H1 (cell line): ENCODE data around the gene ELOVL6. TPM values are rescaled to one million over a fixed set of nuclear protein-coding genes. Genes with fewer than 3 reads are reported as not detected.

Source experiments
- CTCF ChIA-PET: fragments of 300-600 bp; sonication (Branson Sonifier 250); formaldehyde crosslinking; loops from one replicate; lab custom pipeline; 2021; ENCODE audit not compliant: partially characterized antibody; lab: Charles Lee
- POLR2A ChIA-PET: fragments of 300-600 bp; sonication (Branson Sonifier 250); formaldehyde crosslinking; loops from one replicate; lab custom pipeline; 2021; ENCODE audit warnings: inconsistent platforms; ENCODE audit not compliant: partially characterized antibody; lab: Charles Lee
- DNase-seq, 2 experiments: peaks; one replicate each; pipeline versions ENCODE4 v3.0.0 to v3.0.0-alpha.2; 2010 to 2022; ENCODE audit warnings: low spot score in 2 of 2, low read depth in 1 of 2, mixed read lengths in 1 of 2
- FAIRE-seq: peaks from 2 replicates; lab custom pipeline; 2011; peaks lifted over from hg19 to GRCh38; lab: Jason Lieb, UNC
- H2AFZ ChIP-seq: 2 replicates; pipeline ENCODE4 v1.8.1; 2012; ENCODE audit warnings: low read length, inconsistent platforms
- H2AK5ac ChIP-seq: 2 replicates; pipeline ENCODE4 v1.6.1; 2013; ENCODE audit warnings: low read depth, low read length
- H2BK120ac ChIP-seq: replicated peaks from 2 replicates; pipeline ENCODE3; 2013; ENCODE audit warnings: low read depth, low read length, inconsistent platforms
- H2BK12ac ChIP-seq: 2 replicates; pipeline ENCODE4 v1.6.1; 2013; ENCODE audit warnings: low read depth, low read length
- H2BK15ac ChIP-seq: 2 replicates; pipeline ENCODE4 v1.6.1; 2013; ENCODE audit warnings: low read length
- H2BK20ac ChIP-seq: 2 replicates; pipeline ENCODE4 v1.6.1; 2013; ENCODE audit warnings: low read length
- H2BK5ac ChIP-seq: 2 replicates; pipeline ENCODE4 v1.6.1; 2013; ENCODE audit warnings: low read depth, low read length
- H3K14ac ChIP-seq: 2 replicates; pipeline ENCODE4 v1.6.1; 2013; ENCODE audit warnings: inconsistent platforms; ENCODE audit not compliant: insufficient read length
- H3K18ac ChIP-seq: 2 replicates; pipeline ENCODE4 v1.6.1; 2013; ENCODE audit warnings: low read length; ENCODE audit errors: extremely low read depth
- H3K23ac ChIP-seq: 2 replicates; pipeline ENCODE4 v1.6.1; 2013; ENCODE audit warnings: inconsistent platforms; ENCODE audit not compliant: insufficient read length
- H3K23me2 ChIP-seq: 2 replicates; pipeline ENCODE4 v1.6.1; 2013; ENCODE audit warnings: low read depth, low read length
- H3K27ac ChIP-seq: 2 replicates; pipeline ENCODE4 v1.6.1; 2011; ENCODE audit warnings: low read depth, low read length, inconsistent platforms
- H3K27me3 ChIP-seq, 4 experiments: replicated peaks in 1 of 4; 1 replicate in 1 of 4; 2 replicates in 3 of 4; pipeline versions ENCODE4 v1.6.1 to v1.8.1; 2011 to 2013; ENCODE audit warnings: low read length in 3 of 4, mild to moderate bottlenecking in 3 of 4, inconsistent platforms in 2 of 4, mixed read lengths in 2 of 4, moderate library complexity in 1 of 4; ENCODE audit not compliant: control insufficient read depth in 3 of 4, insufficient read depth in 3 of 4; ENCODE audit errors: extremely low read depth in 1 of 4
- H3K36me3 ChIP-seq, 4 experiments: 2 replicates each; pipeline versions ENCODE4 v1.6.1 to v1.8.1; 2011 to 2013; ENCODE audit warnings: mild to moderate bottlenecking in 4 of 4, low read length in 3 of 4, moderate library complexity in 2 of 4, control low read depth in 1 of 4, inconsistent platforms in 1 of 4; ENCODE audit not compliant: insufficient read depth in 4 of 4, control insufficient read depth in 2 of 4
- H3K4ac ChIP-seq: replicated peaks from 2 replicates; pipeline ENCODE3; 2013; ENCODE audit warnings: low read length, low read depth, mixed read lengths, inconsistent platforms; ENCODE audit not compliant: insufficient read length
- H3K4me1 ChIP-seq, 4 experiments: replicated peaks in 1 of 4; 1 replicate in 1 of 4; 2 replicates in 3 of 4; pipeline versions ENCODE4 v1.6.1 to v1.8.1; 2011 to 2013; ENCODE audit warnings: low read length in 3 of 4, inconsistent platforms in 2 of 4, mixed read lengths in 1 of 4; ENCODE audit not compliant: insufficient read depth in 4 of 4, control insufficient read depth in 3 of 4
- H3K4me2 ChIP-seq, 2 experiments: 2 replicates each; pipeline versions ENCODE4 v1.6.1 to v1.8.1; 2011 to 2013; ENCODE audit warnings: low read depth in 2 of 2, low read length in 2 of 2, control low read depth in 1 of 2, inconsistent platforms in 1 of 2, mild to moderate bottlenecking in 1 of 2; ENCODE audit not compliant: insufficient read depth in 1 of 2
- H3K4me3 ChIP-seq, 4 experiments: fragments of 200-600, 300-600 bp in 1 of 4; sonication (generic), shearing (Covaris generic), sonication (Bioruptor Twin) in 1 of 4; 2 replicates each; pipeline versions ENCODE4 v1.5.1 to v1.8.1; 2011 to 2016; ENCODE audit warnings: low read length in 4 of 4, low read depth in 3 of 4, control low read depth in 2 of 4, inconsistent platforms in 2 of 4, mild to moderate bottlenecking in 2 of 4, mixed read lengths in 1 of 4, moderate library complexity in 1 of 4; ENCODE audit not compliant: insufficient read depth in 2 of 4; ENCODE audit errors: extremely low read depth in 1 of 4
- H3K56ac ChIP-seq: replicated peaks from 2 replicates; pipeline ENCODE3; 2013; ENCODE audit warnings: low read depth, mild to moderate bottlenecking, mixed read lengths, low read length, inconsistent platforms; ENCODE audit not compliant: insufficient read length
- H3K79me1 ChIP-seq: 2 replicates; pipeline ENCODE4 v1.6.1; 2013; ENCODE audit warnings: low read depth, low read length, control low read depth
- H3K79me2 ChIP-seq, 2 experiments: 2 replicates each; pipeline versions ENCODE4 v1.6.1 to v1.8.1; 2012 to 2013; ENCODE audit warnings: low read length in 2 of 2, mild to moderate bottlenecking in 2 of 2, inconsistent platforms in 1 of 2; ENCODE audit not compliant: insufficient read depth in 2 of 2, control insufficient read depth in 1 of 2
- H3K9ac ChIP-seq, 4 experiments: replicated peaks in 1 of 4; 1 replicate in 1 of 4; 2 replicates in 3 of 4; pipeline versions ENCODE4 v1.6.1 to v1.8.1; 2011 to 2013; ENCODE audit warnings: low read depth in 3 of 4, low read length in 3 of 4, control low read depth in 2 of 4, mild to moderate bottlenecking in 2 of 4, moderate library complexity in 2 of 4, inconsistent platforms in 1 of 4; ENCODE audit errors: extremely low read depth in 1 of 4
- H3K9me3 ChIP-seq, 2 experiments: 2 replicates each; pipeline versions ENCODE4 v1.6.1 to v1.8.1; 2012 to 2013; ENCODE audit warnings: mild to moderate bottlenecking in 2 of 2, moderate library complexity in 2 of 2, control low read depth in 1 of 2, inconsistent platforms in 1 of 2, low read depth in 1 of 2, low read length in 1 of 2, mixed read lengths in 1 of 2; ENCODE audit not compliant: insufficient read depth in 2 of 2
- H4K20me1 ChIP-seq, 2 experiments: replicated peaks in 1 of 2; 2 replicates each; pipeline versions ENCODE3 to v1.8.1; 2011 to 2013; ENCODE audit warnings: inconsistent platforms in 2 of 2, low read length in 2 of 2, mild to moderate bottlenecking in 1 of 2; ENCODE audit not compliant: insufficient read depth in 2 of 2, control insufficient read depth in 1 of 2
- H4K5ac ChIP-seq: 2 replicates; pipeline ENCODE4 v1.6.1; 2013; ENCODE audit warnings: low read length, low read depth, mixed read lengths, inconsistent platforms; ENCODE audit not compliant: insufficient read length
- H4K8ac ChIP-seq: 2 replicates; pipeline ENCODE4 v1.8.0; 2013; ENCODE audit warnings: mild to moderate bottlenecking, moderate library complexity, low read length, inconsistent platforms; ENCODE audit not compliant: insufficient read depth; ENCODE audit errors: extremely low read depth
- H4K91ac ChIP-seq: replicated peaks from 2 replicates; pipeline ENCODE3; 2013; ENCODE audit warnings: low read length, mixed read lengths, inconsistent platforms; ENCODE audit not compliant: insufficient read length
- CHD2 ChIP-seq: IDR thresholded peaks from 2 replicates; pipeline ENCODE4 v1.6.1; 2012; ENCODE audit warnings: low read length, improper control_type of control experiment
- MAX ChIP-seq: IDR thresholded peaks from 2 replicates; pipeline ENCODE4 v1.6.1; 2012; ENCODE audit warnings: inconsistent platforms
- POLR2A ChIP-seq, 2 experiments: IDR thresholded peaks; 1 replicate in 1 of 2; 2 replicates in 1 of 2; pipeline ENCODE4 v1.6.1; 2011; ENCODE audit warnings: low read depth in 2 of 2, low read length in 2 of 2, mild to moderate bottlenecking in 2 of 2; ENCODE audit errors: control extremely low read depth in 1 of 2
- POLR2AphosphoS5 ChIP-seq: IDR thresholded peaks from 2 replicates; pipeline ENCODE4 v1.6.1; 2011; ENCODE audit warnings: low read depth, low read length
- RAD21 ChIP-seq, 2 experiments: IDR thresholded peaks in 1 of 2; conservative IDR thresholded peaks in 1 of 2; 2 replicates each; pipeline ENCODE4 v1.6.1; 2011; ENCODE audit warnings: low read depth in 2 of 2, low read length in 2 of 2, improper control_type of control experiment in 1 of 2, inconsistent platforms in 1 of 2, mild to moderate bottlenecking in 1 of 2, moderate library complexity in 1 of 2
- TAF1 ChIP-seq: IDR thresholded peaks from 2 replicates; pipeline ENCODE4 v1.6.1; 2011; ENCODE audit warnings: mild to moderate bottlenecking, low read depth, low read length
- TBP ChIP-seq: IDR thresholded peaks from 2 replicates; pipeline ENCODE4 v1.6.1; 2011; ENCODE audit warnings: low read depth, low read length, improper control_type of control experiment
- TCF12 ChIP-seq: IDR thresholded peaks from 2 replicates; pipeline ENCODE4 v1.6.1; 2011; ENCODE audit warnings: low read depth, mild to moderate bottlenecking, low read length
- ZNF274 ChIP-seq: IDR thresholded peaks from 2 replicates; pipeline ENCODE4 v1.7.0; 2012; ENCODE audit warnings: low read length, borderline replicate concordance; ENCODE audit errors: extremely low read depth
- WGBS, 2 experiments: shearing (Covaris generic) in 1 of 2; methylation state at CpG; one replicate each; pipeline versions ENCODE4 v1.1.6 to v1.1.7; 2013 to 2015; ENCODE audit warnings: low lambda C conversion rate in 2 of 2, mixed read lengths in 2 of 2, inconsistent platforms in 1 of 2, low coverage in 1 of 2, missing lambda C conversion rate in 1 of 2; ENCODE audit not compliant: insufficient replicate concordance in 2 of 2, insufficient coverage in 1 of 2, insufficient read length in 1 of 2; ENCODE audit errors: extremely low coverage in 1 of 2, missing lambda C conversion rate in 1 of 2; 5-methylcytosine and 5-hydroxymethylcytosine counted together
- polyA plus RNA-seq, 7 experiments: library from polyadenylated mRNA; depleted of rRNA in 3 of 7; stranded (reverse) in 5 of 7; unstranded in 2 of 7; fragments of >200 nt in 5 of 7; fragments of 200-250 nt in 2 of 7; gene quantifications; 1 replicate in 5 of 7; 2 replicates in 1 of 7; 4 replicates in 1 of 7; pipeline versions ENCODE4 v1.2.1 to v1.2.3, GENCODE V29; 2011 to 2013; ENCODE audit warnings: missing spikeins in 2 of 7, mixed read lengths in 2 of 7
- total RNA-seq: library from RNA; stranded (reverse); fragmentation: NEBNext Ultra II Directional; extraction: Animal tissue kit (Norgen Biotek cat#: 25700); gene quantifications from 2 replicates; pipeline ENCODE4 v1.2.1, GENCODE V29; 2021
- TF ChIP-seq, protein P1 (sequence below): IDR thresholded peaks from 2 replicates; pipeline ENCODE4 v1.6.1; 2011; ENCODE audit warnings: low read length, improper control_type of control experiment

ELOVL6 gene
- total and polyA plus RNA-seq, 2 of the 8 experiments (the other 6 are each of a cell fraction or from before 2014, with no cell fraction given) = 27.8 to 86.6 TPM

DNA sequence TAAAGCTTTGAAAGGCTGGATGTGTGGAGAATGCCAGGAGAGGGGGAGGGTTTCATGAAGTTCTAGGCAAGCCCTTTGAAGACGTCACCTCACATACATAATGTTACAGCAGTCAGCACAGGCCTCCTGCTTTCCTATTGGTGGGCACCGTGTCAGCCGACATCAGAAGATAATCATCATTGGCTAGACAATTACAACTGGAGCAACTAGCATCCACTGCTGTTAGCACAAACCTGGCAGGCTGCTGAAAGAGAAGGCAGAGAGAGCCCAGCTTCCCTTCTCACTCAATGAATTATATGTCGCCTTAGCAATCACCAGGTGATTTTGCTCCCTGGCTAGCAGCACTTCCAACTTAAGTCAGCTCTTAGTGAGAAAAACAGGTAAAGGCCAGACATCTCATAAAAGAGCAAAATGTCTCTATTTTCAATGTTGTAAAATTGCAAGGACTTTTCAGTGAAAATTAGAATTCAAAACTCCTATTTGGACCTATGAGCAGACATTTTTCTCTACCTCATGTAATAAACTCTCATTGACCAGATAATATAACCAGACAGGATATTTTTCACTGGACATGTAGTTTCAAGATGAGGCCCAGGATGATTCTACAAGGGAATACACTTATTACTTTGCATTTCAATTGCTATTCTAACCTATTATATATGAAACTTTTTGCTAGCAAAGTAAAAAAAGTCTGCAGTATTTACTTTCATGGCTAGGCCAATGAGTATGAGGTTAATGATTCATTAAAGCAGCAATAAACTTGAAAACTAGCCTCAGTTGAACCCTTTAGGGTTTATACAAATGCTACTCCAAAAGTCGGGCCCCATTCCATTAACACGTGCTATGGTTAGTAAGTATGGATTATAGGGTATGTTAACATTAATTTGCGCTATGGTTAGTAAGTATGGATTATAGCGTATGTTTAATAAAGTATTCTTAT lies 4.3 kb downstream of the ELOVL6 start:
- H2AK5ac ChIP-seq = no peak overlapping the region
- H2BK15ac ChIP-seq = no peak overlapping the region
- peak overlapping the region; percentile 60 for H4K5ac ChIP-seq
- ChIA-PET POLR2A (interaction anchor here (0.5 to 2.2 kb wide), 4 partner anchors 10 to 1508 kb away, joined by 3 to 12 read pairs (median 3); no protein-coding TSS in a partner anchor), CTCF (interaction anchor here (1.9 kb wide), 1 partner anchor 17 kb away, joined by 7 read pairs; no protein-coding TSS in a partner anchor)
- no peak overlapping the region for H2AFZ ChIP-seq
- H3K4me1 ChIP-seq = peaks cover 4 to 15% (median 10%) of the 10 kb centered on the region in 4 experiments; a peak in 5 of 7 replicates
- no peak overlapping the region for H3K4ac ChIP-seq
- peak; percentile 63 for FAIRE-seq
- H3K56ac ChIP-seq = no peak overlapping the region
- H3K36me3 ChIP-seq = peaks cover 0 to 18% (median 0%) of the 10 kb centered on the region in 4 experiments; a peak in 1 of 8 replicates
- no peak overlapping the region; the same call in 1 of the 2 replicates for H3K27ac ChIP-seq
- H3K18ac ChIP-seq = no peak overlapping the region
- H2BK12ac ChIP-seq = no peak overlapping the region
- no peak overlapping the region for H2BK120ac ChIP-seq
- no peak overlapping the region for H4K8ac ChIP-seq
- peaks cover 14% of the 10 kb centered on the region for H3K23me2 ChIP-seq
- H3K23ac ChIP-seq = no peak overlapping the region
- no peak overlapping the region; a peak in 1 of 7 replicates for H3K9ac ChIP-seq
- WGBS, 2 experiments = 61 to 100% methylated on average over 2 to 8 of the region's 8 CpGs
- no peak overlapping the region for H3K4me3 ChIP-seq
- H4K20me1 ChIP-seq = no peaks in the 10 kb centered on the region
- peak overlapping the region; percentile 28; the same call in 1 of the 2 replicates for H2BK5ac ChIP-seq
- H2BK20ac ChIP-seq = no peak overlapping the region
- no peak overlapping the region for H3K14ac ChIP-seq
- H4K91ac ChIP-seq = no peak overlapping the region
- H3K79me2 ChIP-seq = peaks cover 0 to 78% of the 10 kb centered on the region in 2 experiments; a peak in 2 of 4 replicates
- H3K79me1 ChIP-seq = no peaks in the 10 kb centered on the region; the same call in 1 of the 2 replicates
- H3K9me3 ChIP-seq = no peaks in the 10 kb centered on the region
- H3K27me3 ChIP-seq = no peaks in the 10 kb centered on the region
- peak overlapping the region in 1 of 2 experiments; percentile 12; a peak in 2 of 4 replicates for H3K4me2 ChIP-seq
- peak; percentile 60 to 64 for DNase-seq
- TF ChIP-seq CHD2 (peak; percentile 53; the same call in 1 of the 2 replicates), POLR2A (IDR thresholded peaks at IDR 0.05; ENCODE audit: control extremely low read depth in 1 of 2, low read depth in 2 of 2, low read length in 2 of 2) (peak; percentile 78 to 94), TBP (peak; percentile 91), TCF12 (no peak), ZNF274 (no peak), RAD21 (IDR thresholded peaks at IDR 0.05 in 1 of 2, conservative IDR thresholded peaks at IDR 0.05 in 1 of 2; ENCODE audit: low read depth in 2 of 2, low read length in 2 of 2) (no peak), POLR2AphosphoS5 (peak; percentile 89), TAF1 (peak; percentile 85), MAX (no peak)
- TF ChIP-seq, protein P1, sequence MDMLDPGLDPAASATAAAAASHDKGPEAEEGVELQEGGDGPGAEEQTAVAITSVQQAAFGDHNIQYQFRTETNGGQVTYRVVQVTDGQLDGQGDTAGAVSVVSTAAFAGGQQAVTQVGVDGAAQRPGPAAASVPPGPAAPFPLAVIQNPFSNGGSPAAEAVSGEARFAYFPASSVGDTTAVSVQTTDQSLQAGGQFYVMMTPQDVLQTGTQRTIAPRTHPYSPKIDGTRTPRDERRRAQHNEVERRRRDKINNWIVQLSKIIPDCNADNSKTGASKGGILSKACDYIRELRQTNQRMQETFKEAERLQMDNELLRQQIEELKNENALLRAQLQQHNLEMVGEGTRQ = peak; percentile 34; the same call in 1 of the 2 replicates
